Myometrial cell (primary cell): Measurements from ENCODE around the gene TMCO4. TPM values are rescaled to one million over a fixed set of nuclear protein-coding genes. Genes with fewer than 3 reads are reported as not detected.

ENCODE experiments used
- total RNA-seq: library from RNA; depleted of rRNA; stranded (reverse); fragments of >200 nt; gene quantifications from 2 replicates; pipeline ENCODE4 v1.2.3, GENCODE V29; 2015

The TMCO4 gene
- 12.1 and 15.1 TPM in 2 replicates for total RNA-seq

DNA sequence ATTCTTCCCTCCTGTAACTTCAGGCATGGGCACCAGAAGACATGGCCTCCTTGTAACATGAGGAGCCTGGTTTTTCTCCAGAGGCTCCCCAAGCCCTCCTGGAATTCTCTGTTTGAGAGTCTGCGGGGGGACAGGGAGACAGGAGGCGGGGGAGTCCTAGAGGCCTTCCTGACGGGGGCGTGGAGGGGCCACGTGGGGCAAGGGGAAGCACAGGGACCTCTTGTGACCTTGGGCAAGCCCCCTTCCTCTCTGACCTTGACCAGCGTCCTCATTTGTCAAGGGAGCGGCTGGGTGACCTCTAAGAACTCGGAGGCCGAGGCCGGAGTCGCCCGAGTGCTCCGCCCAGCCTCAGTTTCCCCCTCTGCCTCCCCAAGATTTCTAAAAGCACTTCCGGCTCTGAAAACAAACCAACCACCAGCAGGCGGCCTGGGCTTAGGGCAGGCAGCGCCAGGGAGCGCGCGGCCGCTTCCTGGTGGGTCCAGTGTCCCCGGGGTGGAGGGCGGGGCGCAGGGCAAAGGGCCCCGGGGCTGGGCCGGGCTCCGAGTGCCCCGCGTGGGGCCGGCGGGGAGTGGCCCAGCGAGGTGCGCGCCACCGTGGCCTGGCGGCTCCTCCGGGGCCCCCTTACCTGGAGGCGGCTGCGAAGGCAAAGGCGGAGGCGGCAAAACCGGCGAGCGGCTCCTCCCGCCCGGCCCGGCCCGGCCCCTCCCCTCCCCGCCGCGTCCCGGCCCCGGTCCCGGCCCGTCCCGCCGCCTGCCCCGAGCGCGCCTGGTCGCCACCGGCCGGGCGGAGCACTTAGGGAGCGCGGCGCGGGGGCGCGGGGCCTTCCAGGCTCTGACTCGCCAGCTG lies at the start of gene TMCO4:
Gene TMCO4 (minus strand): TSS at position 687 of the 846 bp plus-strand sequence. CDS start 19,158 bp downstream, outside the sequence.

DNA sequence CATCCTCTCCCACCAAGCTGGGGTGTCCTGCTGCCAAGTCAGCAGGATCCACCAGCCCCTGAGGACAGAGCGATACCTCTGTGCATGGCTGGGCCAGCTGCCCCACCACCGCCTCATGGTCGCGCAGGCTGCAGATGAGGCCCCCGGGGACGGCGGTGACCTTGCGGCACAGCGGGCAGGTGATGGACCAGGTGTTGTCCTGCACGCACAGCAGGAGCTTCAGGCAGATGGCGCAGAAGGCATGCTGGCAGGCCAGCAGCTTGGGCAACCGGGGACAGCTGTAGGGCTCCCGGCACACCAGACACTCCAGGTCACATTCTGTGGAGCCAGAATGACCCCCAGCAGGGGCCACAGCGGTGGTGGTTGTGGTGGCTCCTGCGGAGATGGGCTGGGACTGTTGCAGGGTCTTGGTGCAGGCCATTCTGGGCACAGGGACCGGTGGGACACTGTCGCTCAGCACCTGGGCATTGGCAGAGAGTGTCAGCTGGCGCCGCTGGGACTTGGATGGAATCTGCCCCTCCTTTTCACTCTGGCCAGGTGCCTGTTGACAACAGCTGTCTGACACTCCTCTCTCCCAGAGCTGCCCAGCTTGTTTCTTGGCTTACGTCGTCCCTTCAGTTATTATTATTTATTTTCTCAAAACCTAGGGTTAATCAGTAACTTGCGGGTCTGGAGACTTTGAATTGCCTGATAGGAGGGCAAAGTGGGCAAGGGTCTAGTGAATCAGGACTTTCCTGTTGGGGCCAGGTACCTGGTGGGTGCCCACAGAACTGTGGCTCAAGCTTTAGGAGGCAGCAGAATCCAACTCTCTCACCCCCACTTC lies 15.2 kb upstream of the TMCO4 start, which contains the start of gene RNF186:
Gene RNF186 (minus strand): TSS at position 603 of the 823 bp plus-strand sequence. CDS start 182 bp downstream, at position 421.

DNA sequence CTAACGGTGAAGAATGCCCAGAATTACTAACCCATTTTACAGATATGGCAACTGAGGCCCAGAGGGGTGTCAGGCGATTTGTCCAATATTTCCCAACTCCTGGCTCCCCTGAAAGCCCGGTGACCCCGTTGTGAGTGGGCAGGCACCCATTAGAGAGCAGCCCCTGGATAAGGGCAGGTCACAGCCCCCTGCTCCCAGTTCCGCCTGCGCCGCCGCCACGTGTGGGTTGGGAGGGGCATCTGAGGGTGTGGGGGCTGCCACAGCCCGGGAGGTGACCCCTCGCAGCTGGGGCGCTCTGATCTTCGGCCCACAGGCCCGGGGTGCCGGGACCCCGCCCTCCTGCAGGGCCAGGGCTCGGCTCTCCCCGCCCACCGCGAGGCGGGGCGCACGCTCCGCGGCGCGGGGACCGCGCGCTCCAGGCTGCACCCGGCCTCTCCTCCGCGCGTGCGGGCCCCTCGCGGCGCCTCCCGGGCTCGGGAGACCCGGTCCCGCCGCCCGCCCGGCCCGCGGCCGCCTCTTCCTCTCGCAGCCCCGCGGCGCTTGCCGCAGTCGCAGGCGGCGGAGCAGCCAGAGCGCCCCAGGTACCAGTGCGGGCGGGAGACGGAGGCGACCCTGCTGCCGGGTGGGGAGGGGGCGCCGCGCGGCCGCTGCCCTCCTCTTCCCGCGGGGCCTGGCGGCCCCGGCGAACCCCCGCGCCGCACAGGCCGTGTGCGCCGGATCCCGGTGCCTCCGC lies 135.1 kb downstream of the TMCO4 start, which contains the start of gene HTR6:
Gene HTR6 (plus strand): TSS at position 423 of the 733 bp plus-strand sequence. CDS start 879 bp downstream, outside the sequence.

DNA sequence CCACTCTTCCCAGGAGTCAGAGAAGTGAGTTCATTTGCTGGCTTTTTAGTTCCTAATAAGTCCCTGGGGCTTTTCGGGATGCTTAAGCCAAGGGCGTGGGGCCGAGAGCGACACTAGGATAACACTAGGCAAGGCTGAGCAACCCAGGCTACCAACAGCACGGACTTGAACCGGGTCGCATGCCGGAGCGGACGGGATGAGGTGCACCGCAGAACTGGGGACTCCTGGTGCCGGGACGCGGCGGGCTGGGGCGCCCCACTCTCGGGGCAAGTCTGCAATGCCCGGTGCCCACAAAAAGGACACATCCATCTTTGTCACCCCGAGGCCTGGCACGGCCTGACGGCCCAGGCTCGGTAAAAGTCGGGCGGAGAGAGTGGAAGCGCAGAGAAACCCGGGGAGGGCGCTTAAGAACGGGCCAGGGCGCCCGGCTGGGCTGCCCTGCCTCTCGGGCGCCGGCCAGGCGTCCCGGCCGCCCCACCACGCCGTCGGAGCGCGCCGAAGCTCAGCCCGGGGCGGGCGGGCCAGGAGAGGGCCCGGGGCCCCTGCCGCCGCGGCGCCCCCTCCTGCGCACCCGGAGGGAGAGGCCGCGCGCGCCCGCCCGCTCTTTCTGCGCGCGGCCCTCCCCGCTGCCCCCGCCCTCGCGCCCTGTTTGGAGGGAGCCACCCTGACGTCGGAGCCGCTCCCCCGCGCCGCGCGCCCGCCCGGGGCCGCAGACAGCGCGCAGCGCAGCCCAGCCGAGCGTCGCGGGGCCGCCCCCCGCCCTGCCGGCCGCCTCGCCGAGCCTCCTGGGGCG lies 155.9 kb downstream of the TMCO4 start, which contains the start of gene NBL1:
Gene NBL1 (plus strand): TSS at position 710 of the 793 bp plus-strand sequence. CDS start 10,720 bp downstream, outside the sequence.

Other genes with a start within 250 kb of the TMCO4 start
- gene NBL1, start 155.6 kb downstream of the TMCO4 start, total RNA-seq: 110 and 152 TPM in 2 replicates
- not detected in 2 replicates for gene HTR6, start 135.0 kb downstream of the TMCO4 start, total RNA-seq
- not detected in 2 replicates for gene RNF186, start 15.4 kb upstream of the TMCO4 start, total RNA-seq
- 0.86 and 1.2 TPM in 2 replicates for gene OTUD3, start 82.5 kb upstream of the TMCO4 start, total RNA-seq
- not detected in 2 replicates for gene PLA2G2E, start 123.7 kb upstream of the TMCO4 start, total RNA-seq
- gene PLA2G2A, start 179.7 kb upstream of the TMCO4 start, total RNA-seq: not detected in 2 replicates